GM12873 (cell line): ENCODE results near the gene CD44.

Experiments
- TF ChIP-seq, protein P1 (sequence below): IDR thresholded peaks from 2 replicates; pipeline ENCODE4 v1.5.1; 2012; ENCODE audit warnings: low read depth, mild to moderate bottlenecking, moderate library complexity, low read length, control low read depth; ENCODE audit not compliant: insufficient read depth; ENCODE audit errors: missing control alignments

Gene CD44

DNA sequence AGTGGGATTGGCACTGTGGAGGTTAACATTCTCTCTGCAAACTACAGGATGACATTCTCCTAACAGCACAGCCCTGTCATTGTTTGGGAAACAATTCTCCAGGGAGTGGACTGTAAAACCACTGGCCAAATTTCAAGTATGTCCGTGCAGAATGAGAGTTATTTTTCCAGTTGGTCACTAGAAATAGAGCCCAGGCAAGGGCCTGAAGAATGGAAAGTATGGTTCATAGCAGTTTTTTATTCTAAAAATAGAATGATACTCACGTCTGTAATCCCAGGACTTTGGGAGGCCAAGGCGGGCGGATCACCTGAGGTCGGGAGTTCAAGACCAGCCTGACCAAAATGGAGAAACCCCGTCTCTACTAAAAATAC lies 39.0 kb upstream of the CD44 start:
- TF ChIP-seq, protein P1, sequence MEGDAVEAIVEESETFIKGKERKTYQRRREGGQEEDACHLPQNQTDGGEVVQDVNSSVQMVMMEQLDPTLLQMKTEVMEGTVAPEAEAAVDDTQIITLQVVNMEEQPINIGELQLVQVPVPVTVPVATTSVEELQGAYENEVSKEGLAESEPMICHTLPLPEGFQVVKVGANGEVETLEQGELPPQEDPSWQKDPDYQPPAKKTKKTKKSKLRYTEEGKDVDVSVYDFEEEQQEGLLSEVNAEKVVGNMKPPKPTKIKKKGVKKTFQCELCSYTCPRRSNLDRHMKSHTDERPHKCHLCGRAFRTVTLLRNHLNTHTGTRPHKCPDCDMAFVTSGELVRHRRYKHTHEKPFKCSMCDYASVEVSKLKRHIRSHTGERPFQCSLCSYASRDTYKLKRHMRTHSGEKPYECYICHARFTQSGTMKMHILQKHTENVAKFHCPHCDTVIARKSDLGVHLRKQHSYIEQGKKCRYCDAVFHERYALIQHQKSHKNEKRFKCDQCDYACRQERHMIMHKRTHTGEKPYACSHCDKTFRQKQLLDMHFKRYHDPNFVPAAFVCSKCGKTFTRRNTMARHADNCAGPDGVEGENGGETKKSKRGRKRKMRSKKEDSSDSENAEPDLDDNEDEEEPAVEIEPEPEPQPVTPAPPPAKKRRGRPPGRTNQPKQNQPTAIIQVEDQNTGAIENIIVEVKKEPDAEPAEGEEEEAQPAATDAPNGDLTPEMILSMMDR = no peak

DNA sequence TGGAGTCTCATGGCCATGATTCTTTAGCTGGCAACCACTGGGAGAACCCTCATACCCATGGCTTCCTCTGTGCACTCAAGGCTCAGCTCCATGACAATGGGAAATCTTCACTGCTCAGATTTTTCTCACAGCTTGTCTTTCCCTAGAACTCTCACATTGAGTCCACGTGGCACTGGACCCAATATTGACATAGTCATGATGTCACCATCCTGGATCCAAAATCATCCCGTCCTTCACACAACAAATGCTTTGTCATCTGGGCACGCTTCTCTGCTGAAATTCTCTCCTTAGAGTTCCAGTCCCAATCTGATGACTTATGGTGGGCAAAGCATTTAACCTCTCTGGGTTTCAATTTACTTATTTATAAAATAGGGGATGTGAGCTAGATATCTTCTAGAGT lies 37.7 kb upstream of the CD44 start:
- TF ChIP-seq, protein P1 = no peak

GRCh38 chr11:35102267-35102666 lies 36.7 kb upstream of the CD44 start:
- TF ChIP-seq, protein P1 = no peak

GRCh38 chr11:35103366-35104208 lies 35.4 kb upstream of the CD44 start:
- TF ChIP-seq, protein P1 = no peak

DNA sequence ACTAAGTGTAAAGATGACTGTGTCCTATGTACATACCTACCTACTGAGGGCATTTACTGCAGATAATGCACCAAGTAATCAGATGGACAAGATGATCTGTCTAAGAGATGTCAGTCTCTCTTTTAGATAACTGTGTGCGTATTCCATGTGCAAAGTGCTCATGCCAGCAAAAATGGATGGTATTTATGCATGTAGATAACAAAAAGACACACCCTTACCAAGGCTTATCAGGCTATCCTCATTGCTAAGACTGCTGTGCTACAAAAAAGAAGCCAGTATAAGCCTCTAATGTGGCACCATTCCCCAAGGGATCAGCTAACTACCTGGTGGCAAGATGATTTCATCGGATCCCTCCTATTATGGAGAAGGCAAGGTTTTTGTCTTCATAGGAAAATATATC lies 34.3 kb upstream of the CD44 start:
- TF ChIP-seq, protein P1 = no peak

- TF ChIP-seq, protein P1 = no peak
Observed at GRCh38 chr11:35105319-35106079, 33.5 kb upstream of the CD44 start.

DNA sequence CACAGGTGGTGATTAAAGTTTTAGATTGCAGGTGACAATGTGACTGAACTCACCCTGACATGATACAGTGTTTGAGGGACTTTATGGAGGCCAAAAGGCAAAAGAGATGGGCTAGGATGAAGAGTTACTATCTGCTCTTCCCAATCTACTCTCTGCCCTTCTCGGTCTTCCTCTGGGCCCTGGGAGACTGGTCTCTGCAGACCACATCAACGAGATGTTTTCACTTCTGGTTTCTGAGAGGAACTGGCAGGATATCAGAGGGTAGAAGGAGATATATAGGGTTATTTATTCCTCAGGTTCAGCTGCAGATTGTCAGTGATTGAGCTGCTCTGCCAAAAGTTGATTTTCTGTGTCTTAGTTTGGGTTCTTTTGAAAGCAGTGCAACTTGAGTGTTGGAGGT lies 32.4 kb upstream of the CD44 start:
- TF ChIP-seq, protein P1 = no peak
